NCI-H345 (cell line): Measurements from ENCODE around the gene CAPNS2.
"Not testable (repeated sequence)": the region's sequence is repeated elsewhere in the genome, so short reads cannot be mapped to it uniquely, and the experiment has no call there.

ENCODE experiments used
- DNase-seq: peaks from one replicate; lab custom pipeline; 2025; lab: John Stamatoyannopoulos, UW

CAPNS2 gene

DNA sequence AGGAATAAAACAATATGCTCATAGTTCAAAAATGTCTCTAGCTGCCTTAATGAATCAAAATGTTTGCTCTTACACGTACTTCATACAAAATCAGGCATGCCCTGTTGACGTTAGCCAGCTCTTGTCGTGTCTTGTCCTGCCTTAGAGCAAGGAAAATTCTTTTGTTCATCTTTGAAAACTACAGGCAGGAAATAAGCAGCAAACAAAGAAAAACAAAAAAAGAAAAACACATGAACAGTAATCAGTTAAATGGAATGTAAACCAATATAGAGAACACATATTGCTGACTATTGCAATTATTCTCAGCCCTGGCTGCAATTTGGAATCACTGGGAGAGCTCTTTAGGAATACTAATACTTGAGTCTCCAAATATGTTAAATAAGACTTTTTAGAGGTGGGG is 1.7 kb downstream of the CAPNS2 start:
- DNase-seq, result no peak

DNA sequence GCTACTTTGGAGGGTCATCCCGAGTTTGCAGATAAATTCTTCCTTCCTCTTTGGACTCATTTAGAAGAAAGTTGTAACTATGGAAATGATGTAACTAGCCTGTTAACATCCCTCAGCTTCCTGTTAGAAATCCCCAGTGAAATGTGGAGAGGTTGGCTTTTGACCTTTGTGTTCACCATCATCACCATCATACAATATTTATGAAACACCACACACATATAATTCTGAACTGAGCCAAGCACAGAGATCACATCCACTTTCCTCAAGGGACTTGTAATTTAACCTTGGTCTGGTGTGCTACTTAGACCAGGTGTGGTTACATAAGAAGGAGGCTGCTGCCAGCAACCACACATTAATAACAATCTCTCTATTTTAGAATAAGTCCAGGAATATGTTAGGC is 2.5 kb downstream of the CAPNS2 start:
- DNase-seq, result no peak

DNA sequence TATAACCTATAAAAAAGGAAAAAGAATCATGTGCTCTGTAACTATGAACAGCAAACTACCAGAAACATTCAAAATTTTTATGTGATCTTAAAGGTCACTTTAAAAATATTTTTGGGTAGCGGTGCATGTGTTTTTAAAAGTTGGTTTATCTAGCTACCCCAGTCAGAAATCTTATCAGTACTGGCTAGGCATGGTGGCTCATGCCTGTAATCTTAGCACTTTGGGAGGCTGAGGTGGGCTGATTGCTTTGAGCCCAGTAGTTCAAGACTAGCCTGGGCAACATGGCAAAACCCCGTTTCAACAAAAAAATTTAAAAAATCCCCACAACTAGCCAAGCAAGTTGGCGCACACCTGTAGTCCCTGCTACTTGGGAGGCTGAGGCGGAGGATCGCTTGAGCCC is 3.7 kb downstream of the CAPNS2 start:
- DNase-seq, result no peak

DNA sequence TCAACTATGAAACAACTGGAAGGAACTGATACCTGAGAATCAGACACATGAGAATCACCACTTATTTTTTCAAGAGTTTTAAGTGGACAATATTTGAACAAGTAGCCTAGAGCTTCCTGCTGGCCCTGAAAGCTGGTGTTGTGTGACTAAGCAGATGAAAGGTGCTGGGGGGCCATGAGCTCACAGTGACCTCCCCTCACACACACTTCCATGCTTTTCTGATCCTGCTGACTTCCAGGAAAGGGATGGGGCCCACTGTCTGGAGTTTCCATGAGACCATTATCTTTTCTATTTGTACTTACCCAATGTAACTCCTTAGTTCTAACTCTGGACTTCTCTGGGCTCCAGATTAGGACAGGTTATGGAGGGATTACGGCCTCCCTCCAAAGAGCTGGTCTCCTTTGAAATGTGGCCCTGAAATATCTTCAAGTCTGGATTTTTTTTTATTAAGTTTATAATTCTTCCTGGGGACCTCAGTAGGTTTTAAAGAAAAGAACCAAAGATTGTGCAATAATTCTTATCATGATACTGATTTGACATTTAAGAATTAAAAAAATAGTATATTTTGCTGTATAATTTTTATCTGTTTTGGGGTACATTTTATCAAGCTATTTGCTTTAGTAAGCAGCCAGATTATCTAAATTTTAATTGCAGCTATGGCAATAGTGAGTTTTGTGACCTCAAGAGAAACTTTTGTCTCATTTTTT is 4.9 kb downstream of the CAPNS2 start:
- DNase-seq, result no peak

DNA sequence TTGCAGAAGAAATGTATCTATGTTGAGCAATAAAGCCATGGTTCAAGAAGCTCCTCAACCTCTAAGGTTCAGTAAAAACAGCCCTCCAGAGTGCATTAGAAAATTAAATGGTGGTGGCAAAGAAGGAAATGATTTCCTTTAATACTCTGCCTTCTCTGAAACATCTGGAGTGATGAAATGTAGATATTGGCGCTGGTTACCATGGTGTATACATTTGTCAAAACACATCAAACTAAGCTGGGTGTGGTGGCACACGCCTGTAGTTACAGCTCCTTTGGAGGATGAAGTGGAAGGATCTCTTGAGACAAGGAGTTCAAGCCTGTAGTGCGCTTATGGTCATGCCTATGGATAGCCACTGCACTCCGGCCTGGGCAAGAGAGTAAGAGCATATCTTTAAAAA is 6.0 kb downstream of the CAPNS2 start:
- DNase-seq, result no peak

DNA sequence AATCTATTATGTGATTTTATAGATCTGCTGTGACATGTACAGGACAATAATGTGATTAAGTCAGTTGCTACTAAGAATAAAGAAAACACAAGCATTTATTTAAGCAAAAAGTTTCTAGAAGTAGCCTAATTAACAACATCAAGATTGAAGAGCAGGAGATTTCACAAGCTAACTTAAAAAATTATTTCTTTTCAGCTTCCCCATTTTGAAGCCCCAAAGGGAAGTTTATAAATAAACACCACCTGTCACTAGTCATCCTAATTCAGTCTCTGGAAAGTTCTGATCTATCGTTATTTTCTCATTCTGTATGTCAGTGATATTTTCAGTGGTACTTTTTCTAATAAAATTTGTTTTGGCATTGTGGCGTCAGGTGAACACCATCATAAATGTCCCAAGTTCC is 8.3 kb downstream of the CAPNS2 start:
- DNase-seq, result no peak

DNA sequence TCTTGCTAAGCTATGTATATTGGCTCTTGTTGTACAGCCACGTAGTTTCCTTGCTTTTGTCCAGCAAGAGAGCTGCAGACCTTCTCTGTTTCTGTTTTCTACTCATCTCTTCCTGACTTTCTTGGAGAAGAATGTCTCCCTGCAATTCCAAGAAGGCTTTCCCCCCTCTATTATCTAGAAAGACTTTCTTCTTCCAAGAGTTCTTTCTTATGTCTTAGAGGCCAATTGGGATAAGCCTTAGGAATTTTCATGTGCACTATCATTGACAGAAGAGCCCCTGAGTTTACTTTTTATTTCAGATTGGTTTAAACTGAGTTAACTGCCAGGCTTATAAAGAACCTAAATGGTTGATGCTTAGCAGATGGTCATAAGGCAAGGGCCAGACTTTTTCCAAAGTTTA is 9.0 kb downstream of the CAPNS2 start:
- no peak for DNase-seq

DNA sequence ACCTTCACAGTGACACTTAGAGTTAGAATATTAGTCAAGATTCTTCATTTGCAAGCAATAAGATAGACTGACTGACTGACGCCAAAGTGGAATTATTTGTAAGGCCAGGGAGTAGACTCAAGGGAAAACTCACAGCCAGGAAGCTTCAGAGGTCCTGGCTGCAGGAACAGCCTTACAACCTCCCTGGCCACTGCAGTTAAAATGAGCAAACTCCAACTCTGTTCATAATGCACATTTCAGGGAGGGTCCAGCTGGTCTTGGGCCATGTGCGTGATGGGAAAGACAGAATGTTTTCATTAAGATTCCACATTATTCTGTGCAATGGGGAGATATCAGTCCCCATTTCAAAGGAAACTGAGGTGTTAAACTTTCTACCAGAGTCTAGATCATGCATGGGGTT is 9.9 kb downstream of the CAPNS2 start:
- no peak for DNase-seq

DNA sequence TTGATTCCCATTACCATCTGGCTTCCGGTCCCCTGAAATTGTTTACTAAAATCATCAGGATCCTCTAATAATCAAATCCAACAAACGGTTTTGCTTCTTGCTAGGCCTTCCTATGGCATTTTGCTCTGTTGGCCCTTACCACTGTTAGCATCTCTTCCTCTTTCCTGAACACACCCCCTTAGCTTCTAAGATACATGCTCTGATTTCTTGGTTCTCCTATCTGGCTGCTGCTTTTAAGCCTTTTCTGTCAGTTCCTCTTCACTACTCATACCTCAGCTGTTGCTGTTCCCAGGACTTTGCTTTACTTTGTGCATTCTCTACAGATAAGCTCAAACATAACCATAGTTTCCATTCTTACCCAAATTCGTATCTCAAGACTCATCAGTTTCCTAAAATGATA is 11.4 kb downstream of the CAPNS2 start:
- DNase-seq, result no peak

DNA sequence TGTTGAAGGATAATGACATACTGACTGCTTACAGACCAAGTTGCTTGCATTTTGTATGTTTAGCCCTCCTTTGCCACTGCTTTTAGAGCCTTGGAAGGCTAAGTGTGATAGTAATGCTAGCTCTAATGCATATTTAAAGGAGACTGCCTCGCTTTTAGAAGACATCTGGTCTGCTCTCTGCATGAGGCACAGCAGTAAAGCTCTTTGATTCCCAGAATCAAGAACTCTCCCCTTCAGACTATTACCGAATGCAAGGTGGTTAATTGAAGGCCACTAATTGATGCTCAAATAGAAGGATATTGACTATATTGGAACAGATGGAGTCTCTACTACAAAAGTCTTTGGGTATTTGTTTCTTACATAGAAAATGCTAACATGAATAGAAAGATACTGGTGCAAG is 19.1 kb downstream of the CAPNS2 start:
- DNase-seq, result no peak

DNA sequence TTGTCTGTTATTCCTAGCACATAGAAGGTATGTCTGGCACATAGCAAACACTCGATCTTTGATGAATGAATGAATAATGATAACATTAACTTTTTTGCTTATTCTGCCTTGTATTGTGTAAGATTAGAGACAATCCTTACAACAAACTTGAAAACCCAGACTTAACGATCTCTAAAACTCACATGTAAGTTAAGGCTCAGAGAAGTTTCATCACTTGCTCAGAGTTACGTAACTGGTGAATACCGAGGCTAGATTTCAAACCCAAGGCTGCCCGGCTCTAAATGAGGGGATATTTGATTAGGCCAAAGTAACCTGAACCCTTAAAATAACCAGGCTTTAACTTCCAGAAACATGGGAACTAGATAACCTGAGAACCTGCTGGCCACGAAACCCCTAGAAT is 22.3 kb downstream of the CAPNS2 start:
- no peak for DNase-seq

DNA sequence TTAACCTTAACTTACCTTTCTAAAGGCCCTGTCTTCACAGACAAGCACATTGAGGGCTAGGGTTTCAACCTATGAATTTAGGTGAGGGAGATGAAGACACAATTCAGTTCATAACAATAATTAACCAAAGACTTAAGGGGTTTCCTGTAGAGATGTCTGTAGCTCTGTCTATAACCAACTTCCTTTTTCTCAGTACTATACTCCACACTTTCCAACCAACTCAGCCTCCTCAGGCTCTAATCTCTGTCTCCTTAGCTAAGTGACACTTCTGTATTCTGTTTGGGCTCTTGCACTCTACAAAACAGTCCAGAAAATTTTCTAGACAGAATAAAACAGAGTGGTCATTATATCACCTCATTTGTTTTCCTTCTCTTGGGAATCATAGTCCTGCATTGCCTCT is 25.8 kb downstream of the CAPNS2 start:
- DNase-seq, result no peak

DNA sequence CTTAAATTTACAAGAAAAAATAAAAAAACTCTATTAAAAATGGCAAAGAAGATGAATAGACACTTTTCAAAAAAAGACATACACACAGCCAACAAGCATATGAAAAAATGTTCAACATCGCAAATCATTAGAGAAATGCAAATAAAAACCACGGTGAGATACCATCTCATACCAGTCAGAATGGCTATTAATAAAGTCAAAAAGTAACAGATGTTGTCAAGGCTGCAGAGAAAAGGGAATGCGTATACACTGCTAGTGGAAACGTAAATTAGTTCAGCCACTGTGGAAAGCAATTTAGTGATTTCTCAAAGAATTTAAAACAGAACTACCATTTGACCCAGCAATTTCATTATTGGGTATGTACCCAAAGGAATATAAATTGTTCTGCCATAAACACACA is 31.4 kb downstream of the CAPNS2 start:
- DNase-seq, result no peak

DNA sequence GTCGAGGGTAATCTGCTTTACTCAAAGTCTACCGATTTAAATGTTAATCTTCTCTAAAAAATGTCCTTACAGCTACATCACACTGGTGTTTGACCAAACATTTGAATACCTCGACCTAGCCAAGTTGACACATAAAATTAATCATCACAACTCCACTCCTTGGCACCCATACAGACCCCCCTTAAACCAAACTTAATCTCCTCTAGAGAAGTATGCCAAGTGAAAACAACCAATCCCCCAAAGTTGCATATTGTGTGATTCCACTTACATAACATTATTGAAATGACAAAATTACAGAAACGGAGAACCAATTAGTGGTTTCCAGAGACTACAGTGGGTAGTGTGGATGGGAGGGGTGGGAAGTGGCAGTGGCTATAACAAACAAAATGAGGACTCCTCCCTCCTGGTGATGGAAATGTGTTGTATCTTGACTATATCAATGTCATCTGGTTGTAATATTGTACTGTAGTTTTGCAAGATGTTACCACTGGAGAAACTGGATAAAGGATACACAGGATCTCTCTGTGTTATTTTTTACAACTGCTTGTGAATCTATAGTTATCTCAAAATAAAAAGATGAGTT is 39.4 kb downstream of the CAPNS2 start:
- no peak for DNase-seq

DNA sequence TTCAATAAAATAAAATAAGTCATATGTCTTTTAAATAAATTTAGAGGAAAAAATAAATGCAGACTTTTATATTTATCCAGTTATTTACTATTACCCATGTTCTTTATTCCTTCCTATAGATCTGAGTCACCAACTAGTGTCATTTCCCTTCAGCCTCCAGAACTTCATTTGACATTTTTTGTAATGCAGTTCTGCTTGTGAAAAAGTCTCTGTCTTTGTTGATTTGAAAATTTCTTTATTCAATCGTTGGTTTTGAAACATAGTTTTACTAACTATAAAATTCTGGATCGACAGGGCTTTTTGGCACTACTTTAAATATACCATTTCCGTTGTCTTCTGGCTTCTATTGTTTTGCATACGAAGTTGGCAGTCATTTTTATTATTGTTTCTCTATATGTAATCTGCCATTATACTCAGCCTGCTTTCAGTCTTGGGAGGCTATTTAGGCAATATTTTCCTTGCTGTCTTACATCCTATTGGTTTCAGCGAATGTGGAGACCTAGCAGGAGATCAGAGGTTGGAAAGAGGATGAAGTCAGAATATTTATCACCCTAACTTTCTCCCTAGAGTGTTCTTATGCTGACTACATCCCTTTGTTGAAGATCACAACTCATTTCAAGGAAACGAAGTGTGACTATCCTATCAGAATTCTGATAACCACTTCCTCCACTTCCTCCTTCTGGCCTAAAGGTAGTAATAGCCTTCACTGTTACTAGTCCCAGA is 47.3 kb downstream of the CAPNS2 start:
- no peak for DNase-seq

DNA sequence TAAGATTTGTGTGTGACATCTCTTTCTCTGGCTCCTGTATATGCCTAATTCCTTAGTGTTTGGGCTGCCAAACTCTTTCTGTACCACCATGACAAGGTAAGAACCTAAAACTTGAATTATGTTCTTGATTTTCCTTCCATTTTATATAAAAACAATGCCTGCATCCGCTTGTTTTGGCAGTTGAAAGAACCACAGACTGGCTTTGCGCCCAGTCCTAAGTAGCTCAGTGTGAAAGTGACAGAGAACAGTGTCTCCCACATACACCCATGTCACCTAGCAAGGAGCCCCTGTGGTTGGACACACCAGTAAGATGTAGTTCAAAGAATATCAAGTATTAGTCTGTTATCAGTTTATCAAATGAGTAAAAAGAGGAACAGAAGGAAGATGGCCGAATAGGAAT is 48.6 kb downstream of the CAPNS2 start:
- DNase-seq, result no peak

DNA sequence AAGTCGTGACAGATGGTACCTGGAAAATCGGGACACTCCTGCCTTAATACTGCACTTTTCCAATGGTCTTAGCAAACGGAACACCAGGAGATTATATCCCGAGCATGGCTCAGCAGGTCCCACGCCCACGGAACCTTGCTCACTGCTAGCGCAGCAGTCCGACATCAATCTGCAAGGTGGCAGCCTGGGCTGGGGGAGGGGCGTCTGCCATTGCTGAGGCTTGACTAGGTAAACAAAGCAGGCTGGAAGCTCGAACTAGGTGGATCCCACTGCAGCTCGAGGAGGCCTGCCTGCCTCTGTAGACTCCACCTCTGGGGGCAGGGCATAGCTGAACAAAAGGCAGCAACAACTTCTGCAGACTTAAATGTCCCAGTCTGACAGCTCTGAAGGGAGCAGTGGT is 49.2 kb downstream of the CAPNS2 start:
- not testable (repeated sequence) for DNase-seq
